HepG2 (cell line): ENCODE measurements around the gene YIPF2. TPM values are rescaled to one million over a fixed set of nuclear protein-coding genes. Genes with fewer than 3 reads are reported as not detected.

Experiments used
- ATAC-seq: fragments of 200-7000 bp; cut with Tn5 transposase; 3 replicates; pipeline ENCODE4 v1.9.1; 2020; ENCODE audit warnings: mild to moderate bottlenecking, moderate library complexity
- BruUV-seq: library from RNA; stranded (reverse); fragments of 400-500 nt; replicated peaks from 2 replicates; lab custom pipeline; 2021; lab: Mats Ljungman, UMichigan
- CTCF ChIA-PET: fragments of 300-600 bp; formaldehyde crosslinking; extraction: SDS; loops from one replicate; lab custom pipeline; 2021; ENCODE audit warnings: low total read pairs, inconsistent platforms, low intra/inter-chr PET ratio; lab: Yijun Ruan, JAX
- POLR2A ChIA-PET: fragments of 350-600 bp; sonication (Branson Sonifier 250); formaldehyde crosslinking; loops from one replicate; lab custom pipeline; 2020; ENCODE audit warnings: antibody characterized with exemption, inconsistent platforms; lab: Yijun Ruan, JAX
- DNase-seq: peaks from one replicate; pipeline ENCODE4 v3.0.0-alpha.2; 2015; ENCODE audit warnings: low spot score
- FAIRE-seq: peaks from 3 replicates; lab custom pipeline; 2011; peaks lifted over from hg19 to GRCh38; lab: Jason Lieb, UNC
- H2AFZ ChIP-seq: one replicate; pipeline ENCODE4 v1.6.1; 2011; ENCODE audit warnings: low read length, inconsistent platforms
- H3K27ac ChIP-seq: fragments of 300-600 bp; 3 replicates; pipeline ENCODE4 v1.8.0; 2011; ENCODE audit warnings: mixed run types, mild to moderate bottlenecking, mixed read lengths, low read length, inconsistent platforms; ENCODE audit not compliant: insufficient read depth; ENCODE audit errors: extremely low read length
- H3K27me3 ChIP-seq, 2 experiments: fragments of 200-600 bp in 1 of 2; 2 replicates in 1 of 2; 3 replicates in 1 of 2; pipeline versions ENCODE4 v1.6.0 to v1.8.0; 2011; ENCODE audit warnings: low read length in 2 of 2, mild to moderate bottlenecking in 2 of 2, moderate library complexity in 2 of 2, inconsistent platforms in 1 of 2; ENCODE audit not compliant: insufficient read depth in 2 of 2, control insufficient read depth in 1 of 2
- H3K36me3 ChIP-seq, 2 experiments: fragments of 200-600 bp in 1 of 2; replicated peaks in 1 of 2; 2 replicates in 1 of 2; 3 replicates in 1 of 2; pipeline versions ENCODE4 v1.5.1 to v1.8.0; 2011; ENCODE audit warnings: low read length in 2 of 2, inconsistent platforms in 1 of 2; ENCODE audit not compliant: insufficient read depth in 2 of 2, control insufficient read depth in 1 of 2
- H3K4me1 ChIP-seq: 2 replicates; pipeline ENCODE4 v1.5.1; 2012; ENCODE audit warnings: low read length, inconsistent platforms; ENCODE audit not compliant: insufficient read depth
- H3K4me2 ChIP-seq: 2 replicates; pipeline ENCODE4 v1.6.0; 2011; ENCODE audit warnings: low read depth, low read length, inconsistent platforms
- H3K4me3 ChIP-seq, 3 experiments: fragments of 200-600 bp in 1 of 3; sonication (generic), shearing (Covaris generic) in 1 of 3; replicated peaks in 1 of 3; 2 replicates each; pipeline ENCODE4 v1.5.1; 2011 to 2016; ENCODE audit warnings: low read length in 3 of 3, inconsistent platforms in 2 of 3, low read depth in 2 of 3, mild to moderate bottlenecking in 2 of 3, control low read depth in 1 of 3, mixed read lengths in 1 of 3; ENCODE audit not compliant: insufficient read depth in 1 of 3
- H3K79me2 ChIP-seq: one replicate; pipeline ENCODE4 v1.6.1; 2011; ENCODE audit warnings: low read length, inconsistent platforms; ENCODE audit not compliant: insufficient read depth
- H3K9ac ChIP-seq: 2 replicates; pipeline ENCODE4 v1.6.0; 2011; ENCODE audit warnings: mild to moderate bottlenecking, low read depth, low read length, inconsistent platforms; ENCODE audit not compliant: insufficient read depth
- H3K9me3 ChIP-seq: 2 replicates; pipeline ENCODE4 v1.5.1; 2012; ENCODE audit warnings: mild to moderate bottlenecking, low read length
- H4K20me1 ChIP-seq: 2 replicates; pipeline ENCODE4 v1.6.0; 2011; ENCODE audit warnings: inconsistent platforms, mild to moderate bottlenecking, low read length, moderate library complexity; ENCODE audit not compliant: insufficient read depth
- NKX3-1 ChIP-seq: sonication (generic); formaldehyde crosslinking; IDR thresholded peaks from 2 replicates; pipeline ENCODE4 v1.5.0; 2020; ENCODE audit warnings: missing genetic modification reagents
- TMF1 ChIP-seq: sonication (generic); formaldehyde crosslinking; IDR thresholded peaks from 2 replicates; pipeline ENCODE4 v1.8.1; 2022; ENCODE audit warnings: low read depth, missing genetic modification reagents
- YY1 ChIP-seq: IDR thresholded peaks from 2 replicates; pipeline ENCODE4 v1.6.1; 2011; ENCODE audit warnings: low read length, low read depth, moderate library complexity, mild to moderate bottlenecking; ENCODE audit not compliant: insufficient read depth, insufficient replicate concordance
- ZFP36 ChIP-seq: fragments of 150-350 bp; IDR thresholded peaks from 2 replicates; pipeline ENCODE4 v1.6.1; 2018; ENCODE audit warnings: borderline replicate concordance, low read length, low read depth; ENCODE audit not compliant: partially characterized antibody
- ZFP41 ChIP-seq: sonication (generic); formaldehyde crosslinking; IDR thresholded peaks from 2 replicates; pipeline ENCODE4 v1.4.0; 2020; ENCODE audit warnings: mild to moderate bottlenecking, missing genetic modification reagents, borderline replicate concordance
- ZNF331 ChIP-seq: sonication (generic); formaldehyde crosslinking; IDR thresholded peaks from 2 replicates; pipeline ENCODE4 v1.4.0; 2020; ENCODE audit warnings: missing genetic modification reagents
- ZNF543 ChIP-seq: sonication (generic); formaldehyde crosslinking; IDR thresholded peaks from 2 replicates; pipeline ENCODE4 v1.4.0; 2020; ENCODE audit warnings: mild to moderate bottlenecking, missing genetic modification reagents
- ZNF558 ChIP-seq: sonication (generic); formaldehyde crosslinking; IDR thresholded peaks from 2 replicates; pipeline ENCODE4 v1.9.0; 2022; ENCODE audit warnings: mild to moderate bottlenecking, missing genetic modification reagents, borderline replicate concordance
- ZNF713 ChIP-seq: sonication (generic); formaldehyde crosslinking; IDR thresholded peaks from 2 replicates; pipeline ENCODE4 v1.4.0; 2020; ENCODE audit warnings: mild to moderate bottlenecking, missing genetic modification reagents
- ZNF761 ChIP-seq: sonication (generic); formaldehyde crosslinking; conservative IDR thresholded peaks from 2 replicates; pipeline ENCODE4 v1.4.0; 2020; ENCODE audit warnings: mild to moderate bottlenecking, missing genetic modification reagents
- ZNF841 ChIP-seq: sonication (generic); formaldehyde crosslinking; IDR thresholded peaks from 2 replicates; pipeline ENCODE4 v1.8.1; 2023; ENCODE audit warnings: missing genetic modification reagents, borderline replicate concordance
- ZNF850 ChIP-seq: sonication (generic); formaldehyde crosslinking; conservative IDR thresholded peaks from 2 replicates; pipeline ENCODE4 v1.9.0; 2021; ENCODE audit warnings: mild to moderate bottlenecking, missing genetic modification reagents
- ZSCAN29 ChIP-seq: sonication (generic); formaldehyde crosslinking; conservative IDR thresholded peaks from 2 replicates; pipeline ENCODE4 v1.4.0; 2020; ENCODE audit warnings: mild to moderate bottlenecking, missing genetic modification reagents
- WGBS: methylation state at CpG from one replicate; pipeline ENCODE4 v1.1.6; 2017; ENCODE audit warnings: low lambda C conversion rate; 5-methylcytosine and 5-hydroxymethylcytosine counted together
- in situ Hi-C: cut with HindIII; loops from 2 replicates; pipeline ENCODE4 v1.10.0; 2017; ENCODE audit warnings: low pct_unique_long_range_greater_than_20kb; ENCODE audit not compliant: extremely low pct_ligation_motif_present
- intact Hi-C: fragments of 100-400 bp; cut with micrococcal nuclease; formaldehyde crosslinking; loops from one replicate; pipeline ENCODE4 v1.10.0; 2022; ENCODE audit not compliant: unreplicated experiment
- polyA plus RNA-seq, 8 experiments: library from polyadenylated mRNA; depleted of rRNA in 3 of 8; stranded (reverse) in 7 of 8; unstranded in 1 of 8; fragments of >200 nt; fragmentation: Illumina TruSeq in 4 of 8; extraction: Trizol in 4 of 8; gene quantifications; 2 replicates each; pipeline versions ENCODE4 v1.2.1 to v1.2.3, GENCODE V29; 2011 to 2016; ENCODE audit warnings: low read depth in 4 of 8, missing spikeins in 1 of 8, mixed read lengths in 1 of 8; ENCODE audit not compliant: insufficient read depth in 1 of 8
- total RNA-seq, 5 experiments: library from RNA; depleted of rRNA; stranded (reverse); fragments of >200 nt; fragmentation: Illumina TruSeq; extraction: Trizol; gene quantifications; 2 replicates each; pipeline ENCODE4 v1.2.3, GENCODE V29; 2016; ENCODE audit warnings: low read depth in 1 of 5
- TF ChIP-seq, protein P1 (sequence below): sonication (generic); formaldehyde crosslinking; IDR thresholded peaks from 2 replicates; pipeline ENCODE4 v1.8.0; 2022; ENCODE audit warnings: mild to moderate bottlenecking, missing genetic modification reagents, borderline replicate concordance

YIPF2 gene
- total and polyA plus RNA-seq, 2 of the 13 experiments (the other 11 are each of a cell fraction or from before 2014, with no cell fraction given) = 37.3 to 53.2 TPM

DNA sequence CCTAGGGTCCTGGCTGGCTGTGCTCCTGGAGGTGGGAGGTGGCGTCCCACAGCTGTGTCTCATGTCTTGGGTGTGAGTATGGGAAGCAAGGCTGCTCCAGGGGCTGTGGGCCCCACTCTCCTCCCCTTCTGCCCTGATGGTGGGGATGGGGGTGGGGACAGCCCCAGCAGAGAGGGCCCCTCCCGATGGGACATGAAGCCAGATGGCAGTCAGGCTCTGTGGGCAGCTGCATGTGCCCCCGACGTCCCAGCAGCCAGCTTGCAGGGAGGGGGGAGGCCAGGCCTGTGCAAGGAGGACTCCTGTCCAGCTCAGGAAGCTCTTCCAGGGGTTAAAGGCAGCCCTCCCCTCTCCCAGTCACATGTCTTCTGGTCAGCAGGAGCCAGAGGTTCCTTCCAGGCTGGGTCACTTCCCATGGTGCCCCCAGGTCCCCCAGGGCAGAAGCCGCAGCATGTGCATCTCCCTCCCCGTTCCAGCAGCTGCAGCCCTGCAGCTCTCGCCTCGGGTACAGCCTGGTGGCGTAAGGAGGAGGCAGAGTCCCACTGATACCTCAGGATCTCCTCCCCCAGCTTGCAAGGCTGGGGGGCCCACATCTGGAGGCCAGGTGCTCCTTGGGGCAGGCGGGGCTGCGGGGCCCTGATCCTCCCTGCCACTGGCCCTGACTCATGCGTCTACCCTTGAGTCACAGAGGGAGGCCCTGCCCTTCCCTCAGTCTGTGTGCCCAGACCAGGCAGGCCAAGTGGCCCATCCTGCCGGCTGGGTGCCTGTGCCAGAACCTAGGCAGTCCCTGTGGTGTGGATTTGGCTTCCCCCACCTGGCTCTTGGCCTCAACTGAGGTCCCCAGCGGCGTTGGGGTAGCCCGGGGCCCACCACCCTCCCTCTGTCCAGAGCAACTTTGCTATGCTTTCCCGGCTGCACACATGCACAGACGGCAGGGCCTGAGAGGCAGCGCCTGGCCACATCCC is 13.0 kb downstream of the YIPF2 start:
- Histone ChIP-seq H3K4me2 (no peak overlapping the region), H3K27me3 (no peaks in the 10 kb centered on the region), H2AFZ (no peak overlapping the region), H3K9me3 (no peaks in the 10 kb centered on the region), H3K9ac (no peak overlapping the region), H3K79me2 (no peaks in the 10 kb centered on the region)
- CTCF ChIA-PET = no interaction called here
- ATAC-seq = no peak; the same call in 2 of the 3 replicates
- no peak for DNase-seq
- in situ Hi-C loops = no loop called here
- TF ChIP-seq ZNF558 (CRISPR knock-in tag) (no peak), ZNF331 (CRISPR knock-in tag) (no peak), ZNF543 (CRISPR knock-in tag) (no peak), YY1 (no peak), TMF1 (CRISPR knock-in tag) (no peak), NKX3-1 (CRISPR knock-in tag) (no peak), ZNF713 (no peak), ZFP41 (CRISPR knock-in tag) (no peak), ZFP36 (no peak), ZNF761 (CRISPR knock-in tag) (no peak), ZNF850 (no peak), ZSCAN29 (CRISPR knock-in tag) (no peak), ZNF841 (CRISPR knock-in tag) (no peak)
- TF ChIP-seq, protein P1, sequence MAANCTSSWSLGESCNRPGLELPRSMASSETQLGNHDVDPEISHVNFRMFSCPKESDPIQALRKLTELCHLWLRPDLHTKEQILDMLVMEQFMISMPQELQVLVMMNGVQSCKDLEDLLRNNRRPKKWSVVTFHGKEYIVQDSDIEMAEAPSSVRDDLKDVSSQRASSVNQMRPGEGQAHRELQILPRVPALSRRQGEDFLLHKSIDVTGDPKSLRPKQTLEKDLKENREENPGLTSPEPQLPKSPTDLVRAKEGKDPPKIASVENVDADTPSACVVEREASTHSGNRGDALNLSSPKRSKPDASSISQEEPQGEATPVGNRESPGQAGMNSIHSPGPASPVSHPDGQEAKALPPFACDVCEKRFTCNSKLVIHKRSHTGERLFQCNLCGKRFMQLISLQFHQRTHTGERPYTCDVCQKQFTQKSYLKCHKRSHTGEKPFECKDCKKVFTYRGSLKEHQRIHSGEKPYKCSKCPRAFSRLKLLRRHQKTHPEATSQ (CRISPR knock-in tag) = no peak
- TF ChIP-seq, all 625 proteins: peak for 0
- POLR2A ChIA-PET = no interaction called here
- no peak for FAIRE-seq
- Histone ChIP-seq H4K20me1 (no peaks in the 10 kb centered on the region), H3K36me3 (peaks cover 36 to 61% of the 10 kb centered on the region in 2 experiments; a peak in 4 of 5 replicates), H3K4me1 (no peaks in the 10 kb centered on the region), H3K27ac (no peak overlapping the region), H3K4me3 (no peak overlapping the region)
- BruUV-seq = no TSS peak
- intact Hi-C loops = no loop called here
- WGBS = 97% methylated on average over 7 of the region's 19 CpGs
